ENCODE results near the gene ADCY2. TPM values are rescaled to one million over a fixed set of nuclear protein-coding genes. Genes with fewer than 3 reads are reported as not detected.

The ADCY2 gene
- total and polyA plus RNA-seq, 9 of the 15 experiments (the other 6 are each of a cell fraction or from before 2014, with no cell fraction given) = 0.01 to 0.15 (median 0.03) TPM; not detected in 5

DNA sequence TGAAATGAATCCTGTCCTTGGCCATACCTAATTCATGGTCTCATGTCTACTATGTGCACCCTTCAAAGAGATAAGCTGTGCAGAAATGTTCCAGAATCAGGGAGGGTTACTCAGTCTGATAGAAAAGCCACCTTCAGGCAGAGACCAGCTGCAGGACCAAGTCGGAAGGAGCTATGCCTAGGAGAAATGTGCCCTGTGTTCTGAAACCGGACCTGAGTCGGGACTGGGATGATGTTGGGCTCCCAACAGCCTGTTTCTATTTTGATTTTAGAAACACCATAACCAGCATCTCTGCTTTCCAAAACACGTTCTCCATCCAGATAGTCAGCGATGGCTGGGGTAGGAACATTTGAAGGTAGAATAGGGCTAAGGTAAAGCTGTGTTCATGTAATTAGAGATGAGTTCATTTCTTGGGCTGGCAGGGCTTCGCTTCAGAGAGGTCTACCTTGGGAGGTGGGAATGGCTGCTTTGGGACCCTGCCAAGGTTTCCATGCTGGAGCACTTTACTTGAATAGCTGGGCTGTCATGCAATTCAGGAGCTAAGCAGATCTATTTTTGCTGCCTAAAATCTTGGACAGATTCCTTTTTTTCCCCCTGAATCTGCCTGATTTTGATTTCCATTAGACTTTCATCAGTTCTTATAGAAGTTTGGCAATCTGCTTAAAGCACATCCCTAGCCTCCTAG lies 2.8 kb downstream of the ADCY2 start (continued):
- TF ChIP-seq, protein P1, sequence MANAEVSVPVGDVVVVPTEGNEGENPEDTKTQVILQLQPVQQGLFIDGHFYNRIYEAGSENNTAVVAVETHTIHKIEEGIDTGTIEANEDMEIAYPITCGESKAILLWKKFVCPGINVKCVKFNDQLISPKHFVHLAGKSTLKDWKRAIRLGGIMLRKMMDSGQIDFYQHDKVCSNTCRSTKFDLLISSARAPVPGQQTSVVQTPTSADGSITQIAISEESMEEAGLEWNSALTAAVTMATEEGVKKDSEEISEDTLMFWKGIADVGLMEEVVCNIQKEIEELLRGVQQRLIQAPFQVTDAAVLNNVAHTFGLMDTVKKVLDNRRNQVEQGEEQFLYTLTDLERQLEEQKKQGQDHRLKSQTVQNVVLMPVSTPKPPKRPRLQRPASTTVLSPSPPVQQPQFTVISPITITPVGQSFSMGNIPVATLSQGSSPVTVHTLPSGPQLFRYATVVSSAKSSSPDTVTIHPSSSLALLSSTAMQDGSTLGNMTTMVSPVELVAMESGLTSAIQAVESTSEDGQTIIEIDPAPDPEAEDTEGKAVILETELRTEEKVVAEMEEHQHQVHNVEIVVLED (CRISPR knock-in tag; IDR thresholded peaks at IDR 0.05) = no peak
- TF ChIP-seq, protein P2, sequence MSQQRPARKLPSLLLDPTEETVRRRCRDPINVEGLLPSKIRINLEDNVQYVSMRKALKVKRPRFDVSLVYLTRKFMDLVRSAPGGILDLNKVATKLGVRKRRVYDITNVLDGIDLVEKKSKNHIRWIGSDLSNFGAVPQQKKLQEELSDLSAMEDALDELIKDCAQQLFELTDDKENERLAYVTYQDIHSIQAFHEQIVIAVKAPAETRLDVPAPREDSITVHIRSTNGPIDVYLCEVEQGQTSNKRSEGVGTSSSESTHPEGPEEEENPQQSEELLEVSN (IDR thresholded peaks at IDR 0.05; ENCODE audit: borderline replicate concordance in 1 of 2, extremely low read depth in 1 of 2, insufficient read depth in 1 of 2, insufficient read length in 1 of 2, low read depth in 1 of 2, low read length in 1 of 2, poor library complexity in 1 of 2, severe bottlenecking in 1 of 2) = no peak
- TF ChIP-seq ESRRA (IDR thresholded peaks at IDR 0.05; ENCODE audit: borderline replicate concordance, low read depth) (no peak), NFXL1 (CRISPR knock-in tag; IDR thresholded peaks at IDR 0.05) (no peak), MCM3 (IDR thresholded peaks at IDR 0.05) (no peak), SETDB1 (IDR thresholded peaks at IDR 0.05; ENCODE audit: low read length) (no peak), CHD1 (IDR thresholded peaks at IDR 0.05; ENCODE audit: low read length) (no peak), LARP7 (IDR thresholded peaks at IDR 0.05) (no peak), PPARD (CRISPR knock-in tag; IDR thresholded peaks at IDR 0.05) (no peak)

All from K562 (cell line).